ENCODE measurements around the gene EEPD1.
"Not testable (repeated sequence)": the region's sequence is repeated elsewhere in the genome, so short reads cannot be mapped to it uniquely, and the experiment has no call there.

DNA sequence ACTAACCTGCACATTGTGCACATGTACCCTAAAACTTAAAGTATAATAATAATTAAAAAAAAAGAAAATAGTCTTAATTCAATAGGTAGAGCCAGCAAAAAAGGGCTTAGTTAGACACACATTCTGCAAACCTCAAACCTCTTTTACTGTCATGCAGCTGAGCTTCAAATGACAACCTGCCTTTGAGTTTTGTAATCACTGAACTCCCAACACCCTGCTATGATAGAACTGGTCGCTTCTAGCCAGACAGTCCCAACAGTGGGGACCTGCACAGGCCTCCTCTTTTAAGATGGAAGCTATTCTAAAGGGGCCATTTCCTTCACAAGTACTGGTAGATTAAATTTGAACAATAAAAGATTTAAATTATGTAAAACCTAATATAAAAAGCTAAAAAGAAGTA lies 90.9 kb downstream of the EEPD1 start:
- TF ChIP-seq, protein P1, sequence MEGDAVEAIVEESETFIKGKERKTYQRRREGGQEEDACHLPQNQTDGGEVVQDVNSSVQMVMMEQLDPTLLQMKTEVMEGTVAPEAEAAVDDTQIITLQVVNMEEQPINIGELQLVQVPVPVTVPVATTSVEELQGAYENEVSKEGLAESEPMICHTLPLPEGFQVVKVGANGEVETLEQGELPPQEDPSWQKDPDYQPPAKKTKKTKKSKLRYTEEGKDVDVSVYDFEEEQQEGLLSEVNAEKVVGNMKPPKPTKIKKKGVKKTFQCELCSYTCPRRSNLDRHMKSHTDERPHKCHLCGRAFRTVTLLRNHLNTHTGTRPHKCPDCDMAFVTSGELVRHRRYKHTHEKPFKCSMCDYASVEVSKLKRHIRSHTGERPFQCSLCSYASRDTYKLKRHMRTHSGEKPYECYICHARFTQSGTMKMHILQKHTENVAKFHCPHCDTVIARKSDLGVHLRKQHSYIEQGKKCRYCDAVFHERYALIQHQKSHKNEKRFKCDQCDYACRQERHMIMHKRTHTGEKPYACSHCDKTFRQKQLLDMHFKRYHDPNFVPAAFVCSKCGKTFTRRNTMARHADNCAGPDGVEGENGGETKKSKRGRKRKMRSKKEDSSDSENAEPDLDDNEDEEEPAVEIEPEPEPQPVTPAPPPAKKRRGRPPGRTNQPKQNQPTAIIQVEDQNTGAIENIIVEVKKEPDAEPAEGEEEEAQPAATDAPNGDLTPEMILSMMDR (IDR thresholded peaks at IDR 0.05) = not testable (repeated sequence)
- not testable (repeated sequence) for TF ChIP-seq EZH2 (IDR thresholded peaks at IDR 0.05)

Measured in neural progenitor cell (in vitro differentiated cells).